ENCODE results near the gene EFNA5. TPM values are rescaled to one million over a fixed set of nuclear protein-coding genes. Genes with fewer than 3 reads are reported as not detected.

EFNA5 gene
- total and polyA plus RNA-seq, 2 experiments from 2014 or later, result 7.5 to 10.1 TPM

DNA sequence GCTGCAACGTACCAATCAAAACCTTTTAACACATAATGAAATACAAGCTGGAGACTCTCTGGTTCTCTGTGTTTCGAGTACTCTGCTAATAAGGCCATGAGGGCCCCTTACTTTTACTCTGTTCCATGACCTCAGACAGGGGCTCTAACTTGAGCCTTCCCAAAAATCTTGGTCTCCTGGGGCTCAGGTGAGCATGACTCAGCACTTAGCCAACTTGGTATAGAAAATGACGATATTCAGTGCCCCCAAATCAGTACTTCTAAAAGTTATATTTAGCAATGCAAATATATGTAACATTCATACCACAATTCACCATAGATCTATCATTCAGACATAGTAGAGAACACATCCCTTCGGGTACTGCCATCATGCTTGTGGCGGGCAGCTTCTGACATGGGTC is 278.9 kb downstream of the EFNA5 start:
- no peaks in the 10 kb centered on the region for H3K27me3 Mint-ChIP-seq (ENCODE audit: insufficient read depth, low read depth, poor library complexity)
- H3K4me3 ChIP-seq, result no peak overlapping the region
- H3K27ac ChIP-seq (ENCODE audit: low read depth), result no peak overlapping the region
- H3K9me3 Mint-ChIP-seq, result no peaks in the 10 kb centered on the region
- no peak overlapping the region for H3K4me3 Mint-ChIP-seq
- peaks cover 66% of the 10 kb centered on the region for H3K4me1 Mint-ChIP-seq
- H3K36me3 ChIP-seq (ENCODE audit: insufficient read depth), result no peaks in the 10 kb centered on the region
- no peaks in the 10 kb centered on the region for H3K27me3 ChIP-seq (ENCODE audit: insufficient read depth)
- ATAC-seq (no peak), DNase-seq (ENCODE audit: low spot score) (no peak)
- no peaks in the 10 kb centered on the region for H3K36me3 Mint-ChIP-seq (ENCODE audit: low read depth)
- H3K4me2 ChIP-seq, result no peak overlapping the region
- H3K79me2 ChIP-seq (replicated peaks; ENCODE audit: insufficient read depth), result no peaks in the 10 kb centered on the region
- H4K20me1 ChIP-seq (replicated peaks; ENCODE audit: insufficient read depth), result no peaks in the 10 kb centered on the region
- H3K4me1 ChIP-seq (ENCODE audit: insufficient read depth), result peaks cover 57% of the 10 kb centered on the region
- H3K27ac Mint-ChIP-seq, result no peak overlapping the region
- no peak overlapping the region for H2AFZ ChIP-seq
- TF ChIP-seq POLR2AphosphoS5 (IDR thresholded peaks at IDR 0.05; ENCODE audit: low read depth) (no peak), STAT1 (IDR thresholded peaks at IDR 0.05; ENCODE audit: unreplicated experiment) (no peak), ZNF331 (CRISPR knock-in tag; IDR thresholded peaks at IDR 0.05; ENCODE audit: low read depth) (no peak)
- TF ChIP-seq, protein P1, sequence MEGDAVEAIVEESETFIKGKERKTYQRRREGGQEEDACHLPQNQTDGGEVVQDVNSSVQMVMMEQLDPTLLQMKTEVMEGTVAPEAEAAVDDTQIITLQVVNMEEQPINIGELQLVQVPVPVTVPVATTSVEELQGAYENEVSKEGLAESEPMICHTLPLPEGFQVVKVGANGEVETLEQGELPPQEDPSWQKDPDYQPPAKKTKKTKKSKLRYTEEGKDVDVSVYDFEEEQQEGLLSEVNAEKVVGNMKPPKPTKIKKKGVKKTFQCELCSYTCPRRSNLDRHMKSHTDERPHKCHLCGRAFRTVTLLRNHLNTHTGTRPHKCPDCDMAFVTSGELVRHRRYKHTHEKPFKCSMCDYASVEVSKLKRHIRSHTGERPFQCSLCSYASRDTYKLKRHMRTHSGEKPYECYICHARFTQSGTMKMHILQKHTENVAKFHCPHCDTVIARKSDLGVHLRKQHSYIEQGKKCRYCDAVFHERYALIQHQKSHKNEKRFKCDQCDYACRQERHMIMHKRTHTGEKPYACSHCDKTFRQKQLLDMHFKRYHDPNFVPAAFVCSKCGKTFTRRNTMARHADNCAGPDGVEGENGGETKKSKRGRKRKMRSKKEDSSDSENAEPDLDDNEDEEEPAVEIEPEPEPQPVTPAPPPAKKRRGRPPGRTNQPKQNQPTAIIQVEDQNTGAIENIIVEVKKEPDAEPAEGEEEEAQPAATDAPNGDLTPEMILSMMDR (conservative IDR thresholded peaks at IDR 0.05; ENCODE audit: low read depth in 2 of 2), result no peak
- TF ChIP-seq, protein P2, sequence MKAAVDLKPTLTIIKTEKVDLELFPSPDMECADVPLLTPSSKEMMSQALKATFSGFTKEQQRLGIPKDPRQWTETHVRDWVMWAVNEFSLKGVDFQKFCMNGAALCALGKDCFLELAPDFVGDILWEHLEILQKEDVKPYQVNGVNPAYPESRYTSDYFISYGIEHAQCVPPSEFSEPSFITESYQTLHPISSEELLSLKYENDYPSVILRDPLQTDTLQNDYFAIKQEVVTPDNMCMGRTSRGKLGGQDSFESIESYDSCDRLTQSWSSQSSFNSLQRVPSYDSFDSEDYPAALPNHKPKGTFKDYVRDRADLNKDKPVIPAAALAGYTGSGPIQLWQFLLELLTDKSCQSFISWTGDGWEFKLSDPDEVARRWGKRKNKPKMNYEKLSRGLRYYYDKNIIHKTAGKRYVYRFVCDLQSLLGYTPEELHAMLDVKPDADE (IDR thresholded peaks at IDR 0.05), result no peak
- TF ChIP-seq, protein P3, sequence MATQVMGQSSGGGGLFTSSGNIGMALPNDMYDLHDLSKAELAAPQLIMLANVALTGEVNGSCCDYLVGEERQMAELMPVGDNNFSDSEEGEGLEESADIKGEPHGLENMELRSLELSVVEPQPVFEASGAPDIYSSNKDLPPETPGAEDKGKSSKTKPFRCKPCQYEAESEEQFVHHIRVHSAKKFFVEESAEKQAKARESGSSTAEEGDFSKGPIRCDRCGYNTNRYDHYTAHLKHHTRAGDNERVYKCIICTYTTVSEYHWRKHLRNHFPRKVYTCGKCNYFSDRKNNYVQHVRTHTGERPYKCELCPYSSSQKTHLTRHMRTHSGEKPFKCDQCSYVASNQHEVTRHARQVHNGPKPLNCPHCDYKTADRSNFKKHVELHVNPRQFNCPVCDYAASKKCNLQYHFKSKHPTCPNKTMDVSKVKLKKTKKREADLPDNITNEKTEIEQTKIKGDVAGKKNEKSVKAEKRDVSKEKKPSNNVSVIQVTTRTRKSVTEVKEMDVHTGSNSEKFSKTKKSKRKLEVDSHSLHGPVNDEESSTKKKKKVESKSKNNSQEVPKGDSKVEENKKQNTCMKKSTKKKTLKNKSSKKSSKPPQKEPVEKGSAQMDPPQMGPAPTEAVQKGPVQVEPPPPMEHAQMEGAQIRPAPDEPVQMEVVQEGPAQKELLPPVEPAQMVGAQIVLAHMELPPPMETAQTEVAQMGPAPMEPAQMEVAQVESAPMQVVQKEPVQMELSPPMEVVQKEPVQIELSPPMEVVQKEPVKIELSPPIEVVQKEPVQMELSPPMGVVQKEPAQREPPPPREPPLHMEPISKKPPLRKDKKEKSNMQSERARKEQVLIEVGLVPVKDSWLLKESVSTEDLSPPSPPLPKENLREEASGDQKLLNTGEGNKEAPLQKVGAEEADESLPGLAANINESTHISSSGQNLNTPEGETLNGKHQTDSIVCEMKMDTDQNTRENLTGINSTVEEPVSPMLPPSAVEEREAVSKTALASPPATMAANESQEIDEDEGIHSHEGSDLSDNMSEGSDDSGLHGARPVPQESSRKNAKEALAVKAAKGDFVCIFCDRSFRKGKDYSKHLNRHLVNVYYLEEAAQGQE (IDR thresholded peaks at IDR 0.05; ENCODE audit: unreplicated experiment), result no peak
- peaks cover 7% of the 10 kb centered on the region; the same call in 1 of the 2 replicates for H3K9me2 ChIP-seq (ENCODE audit: insufficient read depth)
- no peaks in the 10 kb centered on the region for H3F3A ChIP-seq (replicated peaks; ENCODE audit: low read depth)

DNA sequence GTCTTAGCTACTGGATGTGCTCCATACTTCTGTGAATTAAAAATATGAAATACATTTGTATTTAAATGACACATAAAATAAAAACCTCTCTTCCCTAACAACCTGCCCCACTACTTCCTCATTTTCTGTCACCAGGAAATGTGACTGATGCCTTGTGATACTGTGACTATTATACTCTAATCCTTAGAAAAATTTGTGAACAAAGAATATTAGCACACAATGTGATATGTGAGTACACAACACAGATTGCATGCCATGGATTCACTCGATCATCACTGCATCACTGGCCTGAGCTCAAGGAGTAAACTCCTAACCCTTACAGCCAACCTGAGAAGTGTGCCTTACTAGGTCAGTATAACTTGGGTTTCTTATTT is 281.0 kb downstream of the EFNA5 start:
- no peaks in the 10 kb centered on the region for H3K36me3 ChIP-seq (ENCODE audit: insufficient read depth)
- H3K4me3 ChIP-seq, result no peak overlapping the region
- ATAC-seq, result no peak
- Mint-ChIP-seq H3K4me1 (peaks cover 60% of the 10 kb centered on the region), H3K27ac (no peak overlapping the region), H3K36me3 (ENCODE audit: low read depth) (no peaks in the 10 kb centered on the region), H3K4me3 (no peak overlapping the region), H3K9me3 (no peaks in the 10 kb centered on the region), H3K27me3 (ENCODE audit: insufficient read depth, low read depth, poor library complexity) (no peaks in the 10 kb centered on the region)
- no peak overlapping the region for H3K27ac ChIP-seq (ENCODE audit: low read depth)
- no peaks in the 10 kb centered on the region for H3K79me2 ChIP-seq (replicated peaks; ENCODE audit: insufficient read depth)
- no peak for DNase-seq (ENCODE audit: low spot score)
- no peak overlapping the region for H2AFZ ChIP-seq
- H3K9me2 ChIP-seq (ENCODE audit: insufficient read depth), result peaks cover 7% of the 10 kb centered on the region; the same call in 1 of the 2 replicates
- H3K4me2 ChIP-seq, result no peak overlapping the region
- no peaks in the 10 kb centered on the region for H4K20me1 ChIP-seq (replicated peaks; ENCODE audit: insufficient read depth)
- H3K27me3 ChIP-seq (ENCODE audit: insufficient read depth), result no peaks in the 10 kb centered on the region
- H3K4me1 ChIP-seq (ENCODE audit: insufficient read depth), result peaks cover 51% of the 10 kb centered on the region
- H3F3A ChIP-seq (replicated peaks; ENCODE audit: low read depth), result no peaks in the 10 kb centered on the region
- TF ChIP-seq EZH2 (IDR thresholded peaks at IDR 0.05; ENCODE audit: low read depth, unreplicated experiment), result no peak
- no peak for TF ChIP-seq STAT1 (IDR thresholded peaks at IDR 0.05; ENCODE audit: unreplicated experiment)
- no peak for TF ChIP-seq POLR2AphosphoS5 (IDR thresholded peaks at IDR 0.05; ENCODE audit: low read depth)
- TF ChIP-seq, protein P2 (IDR thresholded peaks at IDR 0.05), result no peak
- TF ChIP-seq ZNF331 (CRISPR knock-in tag; IDR thresholded peaks at IDR 0.05; ENCODE audit: low read depth), result no peak
- no peak for TF ChIP-seq NANOG (IDR thresholded peaks at IDR 0.05; ENCODE audit: borderline replicate concordance)
- no peak for TF ChIP-seq EZH2phosphoT487 (IDR thresholded peaks at IDR 0.05; ENCODE audit: unreplicated experiment)
